Ishikawa (cell line): ENCODE data around the gene TRDMT1.

Experiments used
- CEBPB ChIP-seq: IDR thresholded peaks from 2 replicates; pipeline ENCODE4 v1.6.1; 2012
- CREB1 ChIP-seq: IDR thresholded peaks from 2 replicates; pipeline ENCODE4 v1.6.1; 2012; ENCODE audit warnings: low read depth
- EGR1 ChIP-seq: IDR thresholded peaks from 2 replicates; pipeline ENCODE4 v1.6.1; 2012
- EP300 ChIP-seq: IDR thresholded peaks from 2 replicates; pipeline ENCODE4 v1.6.1; 2012; ENCODE audit warnings: borderline replicate concordance
- FOXM1 ChIP-seq: IDR thresholded peaks from 2 replicates; pipeline ENCODE4 v1.6.1; 2012; ENCODE audit warnings: low read depth, borderline replicate concordance
- MAX ChIP-seq: IDR thresholded peaks from 2 replicates; pipeline ENCODE4 v1.6.1; 2012
- NFIC ChIP-seq: IDR thresholded peaks from 2 replicates; pipeline ENCODE4 v1.6.1; 2012
- RAD21 ChIP-seq: IDR thresholded peaks from 2 replicates; pipeline ENCODE4 v1.6.1; 2012; ENCODE audit warnings: low read depth
- REST ChIP-seq: IDR thresholded peaks from 2 replicates; pipeline ENCODE4 v1.6.1; 2012; ENCODE audit warnings: low read depth, mild to moderate bottlenecking
- TAF1 ChIP-seq: IDR thresholded peaks from 2 replicates; pipeline ENCODE4 v1.6.1; 2012; ENCODE audit warnings: low read depth, mild to moderate bottlenecking
- TCF12 ChIP-seq: IDR thresholded peaks from 2 replicates; pipeline ENCODE4 v1.6.1; 2012; ENCODE audit warnings: low read depth
- TEAD4 ChIP-seq: IDR thresholded peaks from 2 replicates; pipeline ENCODE4 v1.6.1; 2012
- USF1 ChIP-seq: IDR thresholded peaks from 2 replicates; pipeline ENCODE4 v1.6.1; 2012
- YY1 ChIP-seq: IDR thresholded peaks from 2 replicates; pipeline ENCODE4 v1.6.1; 2012; ENCODE audit warnings: low read depth
- ZBTB7A ChIP-seq: IDR thresholded peaks from 2 replicates; pipeline ENCODE4 v1.6.1; 2012; ENCODE audit warnings: low read depth

Gene TRDMT1

GRCh38 chr10:17225808-17226207, 24.3 kb upstream of the TRDMT1 start:
- TF ChIP-seq CREB1 (no peak), NFIC (no peak), FOXM1 (no peak), CEBPB (no peak), TAF1 (no peak), REST (no peak), ZBTB7A (no peak), RAD21 (no peak), YY1 (no peak), USF1 (no peak), TCF12 (no peak), EGR1 (no peak), EP300 (no peak), TEAD4 (no peak), MAX (no peak)

- TF ChIP-seq TEAD4 (no peak), USF1 (no peak), TCF12 (no peak), TAF1 (no peak), NFIC (no peak), EGR1 (no peak)
These were observed 20.9 kb upstream of the TRDMT1 start for GRCh38 chr10:17222329-17222728.

GRCh38 chr10:17220652-17221100, 19.2 kb upstream of the TRDMT1 start:
- TF ChIP-seq RAD21 (no peak), EGR1 (no peak), FOXM1 (no peak), TEAD4 (no peak), YY1 (no peak), MAX (no peak), REST (no peak), NFIC (no peak), CREB1 (no peak), CEBPB (no peak), USF1 (no peak), EP300 (no peak), TCF12 (no peak), TAF1 (no peak), ZBTB7A (no peak)

DNA sequence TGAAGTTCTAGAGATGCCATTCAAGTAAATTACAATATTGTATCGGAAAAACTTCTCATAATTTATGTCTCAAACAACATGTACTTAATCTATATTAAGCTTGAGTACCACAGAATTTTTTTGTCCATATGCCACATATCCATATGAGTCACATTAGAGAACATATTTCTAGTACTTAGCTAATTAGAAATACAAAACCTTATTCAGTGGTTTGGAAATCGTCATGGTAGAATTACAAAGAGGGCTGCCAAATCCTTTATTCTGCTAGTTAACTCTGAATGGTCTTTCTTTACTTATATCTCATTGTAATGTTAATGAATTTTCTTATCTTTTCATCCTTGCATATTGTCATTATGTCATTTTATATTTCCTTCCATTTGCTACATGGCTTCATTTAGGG, 17.6 kb upstream of the TRDMT1 start:
- TF ChIP-seq EP300 (no peak), TAF1 (no peak), TEAD4 (no peak), EGR1 (no peak)

DNA sequence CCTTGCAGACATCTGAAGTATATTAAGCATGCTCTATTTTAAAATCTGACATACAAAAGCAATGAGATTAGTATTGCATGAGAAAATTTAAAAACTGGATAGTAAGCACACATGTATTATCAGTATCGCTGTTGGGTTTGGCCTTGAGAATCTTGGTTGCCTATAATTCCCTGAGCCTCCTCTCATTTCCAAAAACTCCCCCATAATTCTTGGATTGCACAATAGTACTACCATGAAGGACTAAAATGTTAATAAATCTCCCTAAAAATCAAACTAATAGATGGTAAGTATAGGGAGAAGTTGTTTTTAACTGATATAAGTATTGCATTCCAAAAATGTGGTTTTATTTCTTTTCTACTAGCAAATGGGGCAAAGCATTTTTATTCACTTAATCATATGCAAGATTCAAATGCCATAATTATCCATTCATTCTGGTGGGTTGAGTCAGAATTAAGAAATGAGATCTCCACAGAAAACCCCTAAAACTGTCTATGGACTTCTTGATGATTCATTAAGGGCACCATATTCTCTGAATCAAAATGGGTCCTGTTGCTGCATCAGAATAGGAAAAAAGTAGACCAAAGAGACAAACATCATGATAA, 16.3 kb upstream of the TRDMT1 start:
- no peak for TF ChIP-seq TAF1
- no peak for TF ChIP-seq NFIC
- no peak for TF ChIP-seq USF1
- no peak for TF ChIP-seq FOXM1
- TF ChIP-seq EP300, result no peak
- no peak for TF ChIP-seq RAD21
- no peak for TF ChIP-seq CEBPB
- no peak for TF ChIP-seq EGR1
- TF ChIP-seq TEAD4, result no peak
- TF ChIP-seq YY1, result no peak
- TF ChIP-seq CREB1, result no peak
- TF ChIP-seq MAX, result no peak
- no peak for TF ChIP-seq ZBTB7A
- TF ChIP-seq REST, result no peak
- TF ChIP-seq TCF12, result no peak
